Testis (tissue), 2 donors: ENCODE data around the gene ATG7.

Source experiments
- CTCF ChIP-seq, 3 experiments: fragments of 450-650 bp in 2 of 3; fragments of 200-600 bp in 1 of 3; sonication (generic) in 1 of 3; IDR thresholded peaks; one replicate each; pipeline ENCODE4 v1.5.1; 2016 to 2019; ENCODE audit warnings: antibody characterized with exemption in 3 of 3, mild to moderate bottlenecking in 2 of 3, moderate library complexity in 1 of 3
- POLR2A ChIP-seq: fragments of 450-650 bp; IDR thresholded peaks from one replicate; pipeline ENCODE4 v1.6.1; 2017; ENCODE audit warnings: antibody characterized with exemption, mild to moderate bottlenecking, moderate library complexity

GRCh38 chr3:11582191-11582968, 310.2 kb downstream of the ATG7 start:
- TF ChIP-seq CTCF (IDR thresholded peaks at IDR 0.05) (no peak), POLR2A (no peak)
